Measurements from ENCODE around the gene SDC1. TPM values are rescaled to one million over a fixed set of nuclear protein-coding genes. Genes with fewer than 3 reads are reported as not detected.

SDC1 gene
- total RNA-seq, 4 donors from 2014 or later = 25.6 to 343 (median 197) TPM

- peaks cover 0 to 74% (median 15%) of the 10 kb centered on the region in 4 donors for H3K4me1 ChIP-seq
- DNase-seq = no peak
- H3K4me3 ChIP-seq = no peak overlapping the region
- H3K27ac ChIP-seq = peak overlapping the region in 1 of 4 donors; percentile 90
- no peaks in the 10 kb centered on the region for H3K27me3 ChIP-seq
- no peak for TF ChIP-seq POLR2A (IDR thresholded peaks at IDR 0.05)
- H3K9me3 ChIP-seq = no peaks in the 10 kb centered on the region
- no peaks in the 10 kb centered on the region for H3K36me3 ChIP-seq
Measured at GRCh38 chr2:20211420-20211819, 13.5 kb downstream of the SDC1 start.

- Histone ChIP-seq H3K36me3 (no peaks in the 10 kb centered on the region), H3K4me1 (peaks cover 0 to 66% (median 14%) of the 10 kb centered on the region in 4 donors), H3K27ac (peak overlapping the region in 1 of 4 donors; percentile 88), H3K9me3 (no peaks in the 10 kb centered on the region), H3K4me3 (no peak overlapping the region), H3K27me3 (no peaks in the 10 kb centered on the region)
- DNase-seq = no peak
- TF ChIP-seq POLR2A (IDR thresholded peaks at IDR 0.05) (no peak), CTCF (IDR thresholded peaks at IDR 0.05) (no peak)
Measured at GRCh38 chr2:20210462-20210861, 14.5 kb downstream of the SDC1 start.

GRCh38 chr2:20209373-20210109 is 15.4 kb downstream of the SDC1 start:
- TF ChIP-seq CTCF (IDR thresholded peaks at IDR 0.05) (no peak), POLR2A (IDR thresholded peaks at IDR 0.05) (no peak)
- Histone ChIP-seq H3K4me1 (peaks cover 0 to 57% (median 13%) of the 10 kb centered on the region in 4 donors), H3K36me3 (peaks cover 0 to 2% (median 0%) of the 10 kb centered on the region in 3 donors), H3K9me3 (no peaks in the 10 kb centered on the region), H3K4me3 (no peak overlapping the region), H3K27ac (peak overlapping the region in 1 of 4 donors; percentile 88), H3K27me3 (no peaks in the 10 kb centered on the region)
- DNase-seq = no peak

DNA sequence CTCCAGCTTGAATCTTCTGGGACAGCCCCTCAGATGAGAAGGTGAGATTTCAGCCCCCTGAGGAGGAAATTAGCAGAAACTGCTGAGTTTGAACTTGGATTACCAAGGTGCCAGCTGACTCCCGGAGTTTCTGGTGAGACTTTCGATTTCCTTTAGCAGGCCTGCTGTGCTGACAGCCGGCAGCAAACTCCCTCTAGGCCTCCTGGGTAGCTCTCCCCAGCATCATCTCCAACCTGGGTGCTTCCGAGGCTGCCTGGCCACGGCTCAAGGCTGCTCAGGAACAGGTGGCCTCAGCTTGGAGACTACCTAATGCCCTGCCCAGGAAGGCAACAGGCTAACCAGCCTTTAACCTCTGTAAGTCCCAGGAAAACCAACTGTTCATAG is 16.5 kb downstream of the SDC1 start:
- Histone ChIP-seq H3K27me3 (no peaks in the 10 kb centered on the region), H3K4me3 (peak overlapping the region in 1 of 4 donors; percentile 2), H3K27ac (peak overlapping the region in 3 of 4 donors; percentile 50 to 88 (median 67)), H3K36me3 (peaks cover 0 to 12% (median 0%) of the 10 kb centered on the region in 3 donors), H3K9me3 (no peaks in the 10 kb centered on the region), H3K4me1 (peaks cover 0 to 46% (median 11%) of the 10 kb centered on the region in 4 donors)
- DNase-seq = no peak
- TF ChIP-seq CTCF (IDR thresholded peaks at IDR 0.05) (no peak), POLR2A (IDR thresholded peaks at IDR 0.05) (no peak)

DNA sequence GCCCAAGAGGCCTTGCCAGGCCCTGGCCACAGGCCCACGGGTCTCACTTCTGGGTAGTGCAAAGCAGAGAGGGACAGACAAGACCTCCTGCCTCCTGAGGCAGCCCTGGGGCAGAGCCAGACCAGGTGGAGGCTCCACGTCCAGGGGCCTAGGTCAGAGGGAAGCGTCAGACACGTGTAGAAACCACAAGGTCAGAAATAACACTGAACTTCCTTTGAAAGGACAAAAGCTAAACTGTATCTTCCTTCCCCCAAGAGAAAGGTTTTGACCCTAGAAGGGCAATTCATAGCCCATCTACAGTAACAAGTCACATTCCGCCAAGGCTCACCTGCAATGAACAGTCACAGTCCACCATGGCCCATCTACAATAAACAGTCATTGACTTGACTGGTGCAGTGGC is 17.9 kb downstream of the SDC1 start:
- TF ChIP-seq CTCF (IDR thresholded peaks at IDR 0.05) (no peak), POLR2A (IDR thresholded peaks at IDR 0.05) (no peak)
- no peak for DNase-seq
- H3K36me3 ChIP-seq = peaks cover 0 to 26% (median 0%) of the 10 kb centered on the region in 3 donors

DNA sequence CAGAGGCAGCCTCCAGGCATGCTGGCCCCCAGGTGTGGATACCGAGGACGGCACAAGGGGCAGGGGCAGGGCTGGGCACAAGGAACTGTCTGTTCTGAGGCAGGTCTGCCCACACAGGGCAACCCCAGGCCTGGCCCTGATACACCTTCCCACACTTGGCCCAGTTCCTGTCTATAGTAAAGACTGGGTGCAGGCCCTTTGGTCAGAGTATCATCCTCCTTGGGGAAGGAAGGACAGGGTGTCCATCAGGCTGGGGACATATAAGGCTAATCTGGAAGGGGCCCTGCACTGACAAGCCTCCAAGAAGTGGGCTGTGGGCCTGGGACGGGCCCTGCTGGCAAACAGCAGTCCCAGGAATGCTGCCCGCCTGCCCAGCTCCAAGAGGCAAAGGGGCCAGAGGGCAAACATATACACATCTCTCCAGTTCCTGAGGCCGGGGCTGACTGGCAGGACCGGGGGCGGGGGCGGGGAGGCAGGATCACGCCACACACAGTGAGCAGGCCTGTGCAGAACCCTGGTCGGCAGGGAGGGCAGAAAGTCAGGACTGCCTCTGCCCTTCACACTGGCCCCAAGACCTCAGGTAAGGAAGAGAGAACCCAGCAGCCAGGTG is 18.9 kb downstream of the SDC1 start:
- peak overlapping the region in 2 of 4 donors; percentile 67 to 88 for H3K27ac ChIP-seq
- no peak overlapping the region for H3K4me3 ChIP-seq
- H3K9me3 ChIP-seq = no peaks in the 10 kb centered on the region
- H3K36me3 ChIP-seq = peaks cover 0 to 29% (median 0%) of the 10 kb centered on the region in 3 donors
- no peaks in the 10 kb centered on the region for H3K27me3 ChIP-seq
- TF ChIP-seq CTCF (IDR thresholded peaks at IDR 0.05) (peak in 1 of 6 experiments; percentile 65), POLR2A (IDR thresholded peaks at IDR 0.05) (peak; percentile 17 to 59)
- peaks cover 0 to 34% (median 9%) of the 10 kb centered on the region in 4 donors for H3K4me1 ChIP-seq
- peak in 2 of 3 donors; percentile 67 to 86 for DNase-seq

More for the DNA sequence above, 17.9 kb downstream of the SDC1 start:
- H3K4me3 ChIP-seq = no peak overlapping the region
- no peaks in the 10 kb centered on the region for H3K27me3 ChIP-seq
- no peaks in the 10 kb centered on the region for H3K9me3 ChIP-seq
- peaks cover 0 to 34% (median 9%) of the 10 kb centered on the region in 4 donors for H3K4me1 ChIP-seq
- H3K27ac ChIP-seq = peak overlapping the region in 2 of 4 donors; percentile 67 to 88
